ENCODE data around the gene PSMG3.
A peak's percentile ranks its signal among the peaks of the same experiment; 100 is the strongest.

The PSMG3 gene, protein sequence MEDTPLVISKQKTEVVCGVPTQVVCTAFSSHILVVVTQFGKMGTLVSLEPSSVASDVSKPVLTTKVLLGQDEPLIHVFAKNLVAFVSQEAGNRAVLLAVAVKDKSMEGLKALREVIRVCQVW

DNA sequence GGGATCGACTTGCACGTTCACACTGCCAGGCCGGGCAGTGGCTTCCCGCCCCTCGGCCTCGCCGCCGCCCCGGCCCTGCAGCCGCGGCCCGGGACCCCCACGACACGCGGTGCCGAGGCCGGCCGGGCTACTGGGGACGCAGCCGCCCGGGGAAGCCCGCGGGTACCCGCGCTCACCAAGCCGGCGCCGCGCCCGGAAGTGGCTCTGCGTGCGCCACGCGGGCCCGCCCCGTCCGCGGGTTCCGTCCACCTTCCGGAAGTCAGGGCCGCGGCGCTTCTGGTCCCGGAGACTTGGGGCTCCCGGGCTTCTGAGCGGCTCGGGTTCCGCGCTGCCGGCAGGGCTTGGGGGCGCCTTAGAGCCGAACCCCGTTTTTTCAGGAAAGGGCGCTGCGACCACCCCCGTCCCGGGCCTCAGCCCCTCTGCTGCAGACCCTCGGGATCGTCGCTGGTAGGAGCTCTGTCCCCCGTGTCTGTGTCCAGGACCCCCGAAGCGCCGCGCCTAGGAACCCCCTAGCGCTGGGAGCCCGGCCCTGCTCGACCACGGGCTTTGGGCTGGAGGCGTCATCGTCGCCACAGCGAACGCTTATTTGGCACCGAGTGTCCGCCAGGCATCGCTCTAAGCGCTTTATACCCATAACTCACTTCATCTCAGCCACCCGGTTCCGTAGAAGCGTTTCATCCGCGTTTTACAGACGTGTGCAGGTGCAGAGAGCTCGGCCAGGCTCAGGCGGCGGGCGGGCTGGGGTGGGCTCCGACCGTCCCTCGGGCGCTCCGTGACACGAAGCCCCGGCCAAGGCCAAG is at the start of gene PSMG3:
TSS of gene PSMG3 (minus strand) at position 200 of the 800 bp plus-strand sequence. CDS start 693 bp downstream, outside the sequence.
- POLR2A ChIA-PET = interaction anchor here (0.7 to 2.5 kb wide), 5 partner anchors 15 to 1139 kb away, joined by 3 to 15 read pairs (median 3); no protein-coding TSS in a partner anchor
- TF ChIP-seq, protein P1, sequence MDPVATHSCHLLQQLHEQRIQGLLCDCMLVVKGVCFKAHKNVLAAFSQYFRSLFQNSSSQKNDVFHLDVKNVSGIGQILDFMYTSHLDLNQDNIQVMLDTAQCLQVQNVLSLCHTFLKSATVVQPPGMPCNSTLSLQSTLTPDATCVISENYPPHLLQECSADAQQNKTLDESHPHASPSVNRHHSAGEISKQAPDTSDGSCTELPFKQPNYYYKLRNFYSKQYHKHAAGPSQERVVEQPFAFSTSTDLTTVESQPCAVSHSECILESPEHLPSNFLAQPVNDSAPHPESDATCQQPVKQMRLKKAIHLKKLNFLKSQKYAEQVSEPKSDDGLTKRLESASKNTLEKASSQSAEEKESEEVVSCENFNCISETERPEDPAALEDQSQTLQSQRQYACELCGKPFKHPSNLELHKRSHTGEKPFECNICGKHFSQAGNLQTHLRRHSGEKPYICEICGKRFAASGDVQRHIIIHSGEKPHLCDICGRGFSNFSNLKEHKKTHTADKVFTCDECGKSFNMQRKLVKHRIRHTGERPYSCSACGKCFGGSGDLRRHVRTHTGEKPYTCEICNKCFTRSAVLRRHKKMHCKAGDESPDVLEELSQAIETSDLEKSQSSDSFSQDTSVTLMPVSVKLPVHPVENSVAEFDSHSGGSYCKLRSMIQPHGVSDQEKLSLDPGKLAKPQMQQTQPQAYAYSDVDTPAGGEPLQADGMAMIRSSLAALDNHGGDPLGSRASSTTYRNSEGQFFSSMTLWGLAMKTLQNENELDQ (tag by site-specific recombination; IDR thresholded peaks at IDR 0.05; ENCODE audit: low read depth) = no peak
- TF ChIP-seq ZNF510 (tag by site-specific recombination; IDR thresholded peaks at IDR 0.05; ENCODE audit: insufficient replicate concordance) (no peak), ZNF114 (tag by site-specific recombination; IDR thresholded peaks at IDR 0.05) (no peak), ZNF558 (tag by site-specific recombination; IDR thresholded peaks at IDR 0.05) (no peak), ZNF555 (tag by site-specific recombination; conservative IDR thresholded peaks at IDR 0.05) (no peak), ZNF654 (tag by site-specific recombination; IDR thresholded peaks at IDR 0.05; ENCODE audit: low read depth) (no peak), HOXC10 (CRISPR knock-in tag; IDR thresholded peaks at IDR 0.05) (no peak), ZNF146 (tag by site-specific recombination; IDR thresholded peaks at IDR 0.05) (no peak), ZNF561 (tag by site-specific recombination; IDR thresholded peaks at IDR 0.05; ENCODE audit: borderline replicate concordance) (peak; percentile 84; the same call in 1 of the 2 replicates), SALL2 (tag by site-specific recombination; IDR thresholded peaks at IDR 0.05; ENCODE audit: borderline replicate concordance) (no peak), ZNF2 (tag by site-specific recombination; IDR thresholded peaks at IDR 0.05) (peak; percentile 14; the same call in 1 of the 2 replicates), ZNF521 (tag by site-specific recombination; IDR thresholded peaks at IDR 0.05) (no peak), ZNF366 (tag by site-specific recombination; conservative IDR thresholded peaks at IDR 0.05) (no peak), SCRT1 (tag by site-specific recombination; IDR thresholded peaks at IDR 0.05; ENCODE audit: borderline replicate concordance) (no peak), ZNF292 (tag by site-specific recombination; IDR thresholded peaks at IDR 0.05; ENCODE audit: borderline replicate concordance, low read depth) (no peak), ZNF596 (tag by site-specific recombination; IDR thresholded peaks at IDR 0.05) (0 out of 2 replicates have a peak, but pooled peaks have one; percentile 32), ZNF747 (tag by site-specific recombination; IDR thresholded peaks at IDR 0.05) (no peak), ZNF548 (tag by site-specific recombination; IDR thresholded peaks at IDR 0.05) (no peak), ZNF112 (tag by site-specific recombination; IDR thresholded peaks at IDR 0.05) (no peak), WT1 (tag by site-specific recombination; IDR thresholded peaks at IDR 0.05) (no peak)
- TF ChIP-seq, protein P2, sequence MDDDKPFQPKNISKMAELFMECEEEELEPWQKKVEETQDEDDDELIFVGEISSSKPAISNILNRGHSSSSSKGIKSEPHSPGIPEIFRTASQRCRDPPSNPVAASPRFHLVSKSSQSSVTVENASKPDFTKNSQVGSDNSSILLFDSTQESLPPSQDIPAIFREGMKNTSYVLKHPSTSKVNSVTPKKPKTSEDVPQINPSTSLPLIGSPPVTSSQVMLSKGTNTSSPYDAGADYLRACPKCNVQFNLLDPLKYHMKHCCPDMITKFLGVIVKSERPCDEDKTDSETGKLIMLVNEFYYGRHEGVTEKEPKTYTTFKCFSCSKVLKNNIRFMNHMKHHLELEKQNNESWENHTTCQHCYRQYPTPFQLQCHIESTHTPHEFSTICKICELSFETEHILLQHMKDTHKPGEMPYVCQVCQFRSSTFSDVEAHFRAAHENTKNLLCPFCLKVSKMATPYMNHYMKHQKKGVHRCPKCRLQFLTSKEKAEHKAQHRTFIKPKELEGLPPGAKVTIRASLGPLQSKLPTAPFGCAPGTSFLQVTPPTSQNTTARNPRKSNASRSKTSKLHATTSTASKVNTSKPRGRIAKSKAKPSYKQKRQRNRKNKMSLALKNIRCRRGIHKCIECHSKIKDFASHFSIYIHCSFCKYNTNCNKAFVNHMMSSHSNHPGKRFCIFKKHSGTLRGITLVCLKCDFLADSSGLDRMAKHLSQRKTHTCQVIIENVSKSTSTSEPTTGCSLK (tag by site-specific recombination; IDR thresholded peaks at IDR 0.05) = no peak
- TF ChIP-seq, protein P3, sequence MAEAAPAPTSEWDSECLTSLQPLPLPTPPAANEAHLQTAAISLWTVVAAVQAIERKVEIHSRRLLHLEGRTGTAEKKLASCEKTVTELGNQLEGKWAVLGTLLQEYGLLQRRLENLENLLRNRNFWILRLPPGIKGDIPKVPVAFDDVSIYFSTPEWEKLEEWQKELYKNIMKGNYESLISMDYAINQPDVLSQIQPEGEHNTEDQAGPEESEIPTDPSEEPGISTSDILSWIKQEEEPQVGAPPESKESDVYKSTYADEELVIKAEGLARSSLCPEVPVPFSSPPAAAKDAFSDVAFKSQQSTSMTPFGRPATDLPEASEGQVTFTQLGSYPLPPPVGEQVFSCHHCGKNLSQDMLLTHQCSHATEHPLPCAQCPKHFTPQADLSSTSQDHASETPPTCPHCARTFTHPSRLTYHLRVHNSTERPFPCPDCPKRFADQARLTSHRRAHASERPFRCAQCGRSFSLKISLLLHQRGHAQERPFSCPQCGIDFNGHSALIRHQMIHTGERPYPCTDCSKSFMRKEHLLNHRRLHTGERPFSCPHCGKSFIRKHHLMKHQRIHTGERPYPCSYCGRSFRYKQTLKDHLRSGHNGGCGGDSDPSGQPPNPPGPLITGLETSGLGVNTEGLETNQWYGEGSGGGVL (tag by site-specific recombination; IDR thresholded peaks at IDR 0.05) = no peak
- TF ChIP-seq, protein P4, sequence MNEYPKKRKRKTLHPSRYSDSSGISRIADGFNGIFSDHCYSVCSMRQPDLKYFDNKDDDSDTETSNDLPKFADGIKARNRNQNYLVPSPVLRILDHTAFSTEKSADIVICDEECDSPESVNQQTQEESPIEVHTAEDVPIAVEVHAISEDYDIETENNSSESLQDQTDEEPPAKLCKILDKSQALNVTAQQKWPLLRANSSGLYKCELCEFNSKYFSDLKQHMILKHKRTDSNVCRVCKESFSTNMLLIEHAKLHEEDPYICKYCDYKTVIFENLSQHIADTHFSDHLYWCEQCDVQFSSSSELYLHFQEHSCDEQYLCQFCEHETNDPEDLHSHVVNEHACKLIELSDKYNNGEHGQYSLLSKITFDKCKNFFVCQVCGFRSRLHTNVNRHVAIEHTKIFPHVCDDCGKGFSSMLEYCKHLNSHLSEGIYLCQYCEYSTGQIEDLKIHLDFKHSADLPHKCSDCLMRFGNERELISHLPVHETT (tag by site-specific recombination; IDR thresholded peaks at IDR 0.05) = no peak
- TF ChIP-seq, protein P5, sequence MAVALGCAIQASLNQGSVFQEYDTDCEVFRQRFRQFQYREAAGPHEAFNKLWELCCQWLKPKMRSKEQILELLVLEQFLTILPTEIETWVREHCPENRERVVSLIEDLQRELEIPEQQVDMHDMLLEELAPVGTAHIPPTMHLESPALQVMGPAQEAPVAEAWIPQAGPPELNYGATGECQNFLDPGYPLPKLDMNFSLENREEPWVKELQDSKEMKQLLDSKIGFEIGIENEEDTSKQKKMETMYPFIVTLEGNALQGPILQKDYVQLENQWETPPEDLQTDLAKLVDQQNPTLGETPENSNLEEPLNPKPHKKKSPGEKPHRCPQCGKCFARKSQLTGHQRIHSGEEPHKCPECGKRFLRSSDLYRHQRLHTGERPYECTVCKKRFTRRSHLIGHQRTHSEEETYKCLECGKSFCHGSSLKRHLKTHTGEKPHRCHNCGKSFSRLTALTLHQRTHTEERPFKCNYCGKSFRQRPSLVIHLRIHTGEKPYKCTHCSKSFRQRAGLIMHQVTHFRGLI (tag by site-specific recombination; IDR thresholded peaks at IDR 0.05) = no peak

More for the DNA sequence above, at the start of gene PSMG3:
- Histone ChIP-seq H3K4me3 (ENCODE audit: low read depth, low read length) (peak within 1 kb of the TSS; percentile 86), H3K27ac (ENCODE audit: extremely low read depth, low read depth, low read length) (peak within 1 kb of the TSS; percentile 80), H3K4me1 (ENCODE audit: control insufficient read depth, insufficient read depth, low read length) (peaks cover 10% of the 10 kb centered on the region; the same call in 1 of the 2 replicates), H3K36me3 (ENCODE audit: control insufficient read depth in 2 of 2, insufficient read depth in 1 of 2, low read length in 2 of 2) (peaks cover 10 to 20% of the 10 kb centered on the region in 2 experiments; a peak in 2 of 3 replicates), H3K9me3 (ENCODE audit: control insufficient read depth, insufficient read depth, low read depth, low read length) (no peaks in the 10 kb centered on the region)
- CTCF ChIA-PET = interaction anchor here (0.6 to 1.6 kb wide), 5 partner anchors 10 to 879 kb away, joined by 3 to 7 read pairs (median 3); partner anchors contain the start of gene TMEM184A

Measured in HEK293 (cell line).